Stimulated activated CD4-positive, alpha-beta T cell treated with anti-CD3 and anti-CD28 coated beads, TNF-alpha, amount 100 ng/mL, for 24 hours (primary cell): ENCODE data around the gene SETDB2.

Experiments
- DNase-seq, 3 experiments: peaks; one replicate each; pipeline ENCODE4 v3.0.0-alpha.2; 2020; ENCODE audit warnings: low read depth in 3 of 3

The SETDB2 gene

GRCh38 chr13:49464621-49465325, 20.7 kb downstream of the SETDB2 start:
- DNase-seq, result no peak

DNA sequence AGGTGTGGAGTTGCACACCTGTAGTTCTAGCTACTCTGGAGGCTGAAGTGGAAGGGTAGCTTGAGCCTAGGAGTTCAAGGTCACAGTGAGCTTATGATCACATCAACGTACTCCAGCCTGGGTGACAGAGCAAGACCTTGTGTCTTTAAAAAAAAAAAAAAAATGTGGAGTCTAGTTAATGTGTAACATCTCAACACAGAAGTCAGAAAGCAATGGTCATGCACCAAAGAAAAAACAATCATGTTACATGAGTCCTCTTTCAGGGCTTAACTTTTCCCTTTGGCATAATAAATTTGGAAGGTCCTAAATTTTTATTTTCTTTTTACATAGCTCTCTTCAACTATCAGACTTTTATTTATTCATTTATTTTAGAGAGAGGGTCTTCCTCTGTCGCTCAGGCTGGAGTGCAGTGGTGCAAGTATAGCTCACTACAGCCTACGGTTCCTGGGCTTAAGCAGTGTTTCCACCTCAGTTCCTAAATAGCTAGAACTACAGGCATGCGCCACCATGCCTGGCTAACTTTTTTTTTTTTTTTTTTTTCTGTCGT, 22.3 kb downstream of the SETDB2 start:
- no peak for DNase-seq

DNA sequence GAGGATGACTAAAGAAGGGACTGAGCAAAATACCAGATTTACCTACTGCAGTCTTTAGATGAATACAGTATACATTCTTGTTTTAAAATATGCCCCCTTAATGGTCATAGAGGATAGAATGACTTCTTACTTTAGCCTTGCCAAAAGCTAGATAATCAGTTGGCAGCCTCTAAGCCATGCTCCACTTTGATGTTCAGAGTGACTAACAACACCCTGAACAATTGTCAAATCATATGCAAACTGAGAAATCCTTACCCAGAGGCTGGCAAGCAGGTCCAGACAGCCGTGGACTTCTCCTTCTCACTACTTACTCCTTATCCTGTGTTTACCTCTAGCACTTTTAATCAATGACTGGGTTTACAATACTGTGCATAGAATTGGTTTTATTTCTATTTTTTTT, 28.1 kb downstream of the SETDB2 start:
- DNase-seq, result no peak

GRCh38 chr13:49476529-49476928, 32.5 kb downstream of the SETDB2 start:
- no peak for DNase-seq

- DNase-seq, result no peak
Measured at GRCh38 chr13:49481788-49482187, 37.7 kb downstream of the SETDB2 start.

DNA sequence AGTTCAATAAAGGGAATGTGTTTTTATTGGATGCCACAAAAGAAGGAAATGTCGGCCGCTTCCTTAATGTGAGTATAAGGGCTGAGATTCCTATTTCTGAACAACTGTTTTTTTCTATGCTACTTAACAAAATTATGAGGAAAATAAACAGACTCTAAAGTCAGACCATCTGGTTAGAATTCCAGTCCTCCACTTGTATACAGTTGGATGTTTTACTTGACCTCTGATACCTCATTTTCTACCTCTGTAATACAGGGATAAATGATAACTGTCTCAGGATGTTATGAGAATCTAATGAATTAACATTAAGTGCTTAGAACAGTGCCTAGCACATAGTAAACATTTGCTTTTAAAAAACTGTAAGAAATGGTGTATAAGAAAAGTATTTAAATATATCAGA, 44.5 kb downstream of the SETDB2 start:
- DNase-seq, result no peak

DNA sequence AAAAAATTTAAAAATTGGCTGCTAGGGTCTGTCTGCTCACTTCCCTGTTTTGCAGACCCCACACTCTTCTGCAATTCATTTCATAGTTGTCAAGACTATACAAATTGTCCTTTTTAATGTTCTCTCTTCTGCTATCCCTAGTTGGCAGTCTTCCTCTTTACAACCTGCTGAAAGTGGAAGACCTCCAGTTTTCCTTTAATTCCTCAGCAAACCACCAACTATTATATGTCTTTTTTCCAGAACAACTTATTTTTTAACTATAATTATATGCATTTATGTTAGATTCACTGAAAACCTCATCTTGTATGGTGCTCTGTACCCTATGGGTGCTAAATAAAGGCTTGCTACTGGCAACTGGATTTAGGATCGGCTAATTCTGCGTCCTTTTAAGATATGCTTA, 50.6 kb downstream of the SETDB2 start:
- no peak for DNase-seq

DNA sequence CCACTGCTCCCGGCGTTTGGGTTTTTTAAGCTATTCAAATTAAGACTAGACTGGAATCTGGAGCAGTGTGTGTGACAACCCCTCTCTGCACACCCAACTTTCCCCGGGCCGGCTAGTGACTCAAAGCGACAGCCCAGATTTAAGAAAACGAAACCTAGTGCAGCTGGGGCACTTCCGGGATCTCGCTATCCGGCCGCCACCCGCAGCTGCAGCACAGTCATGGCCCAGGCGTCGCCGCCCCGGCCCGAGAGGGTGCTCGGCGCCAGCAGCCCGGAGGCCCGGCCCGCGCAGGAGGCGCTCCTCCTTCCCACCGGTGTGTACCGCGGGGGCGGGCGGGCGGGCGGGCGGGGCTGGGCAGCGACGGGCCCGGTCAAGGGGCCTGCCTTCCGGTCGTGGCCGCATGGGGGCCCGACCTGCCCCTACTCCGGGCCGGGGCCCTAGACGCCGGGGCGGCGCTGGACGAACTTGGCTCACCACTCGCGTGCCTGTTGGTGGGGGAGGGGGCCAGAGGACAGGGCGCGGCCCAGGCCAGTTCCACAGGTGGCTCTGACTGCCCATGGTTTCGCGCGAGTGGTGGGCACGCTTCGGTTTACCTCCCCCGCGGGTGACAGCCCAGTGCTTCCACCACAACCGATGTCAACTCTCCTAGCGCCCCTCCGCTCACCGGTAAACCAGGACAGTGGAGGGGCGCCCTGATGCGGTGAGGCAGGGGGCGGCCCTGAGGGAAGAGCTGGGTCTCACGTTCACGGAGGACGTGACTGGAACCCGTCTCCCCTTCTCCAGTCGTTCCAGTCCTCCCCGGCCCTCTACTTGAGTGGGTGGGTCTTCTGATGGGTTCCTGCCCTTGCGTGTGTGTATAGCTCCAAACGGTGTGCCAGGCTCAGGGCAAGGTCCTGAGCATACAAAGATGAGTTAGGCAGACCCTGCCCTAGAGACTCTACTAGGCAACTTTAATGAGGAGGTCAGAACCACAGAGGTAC, 52.0 kb downstream of the SETDB2 start, which contains the start of gene PHF11:
TSS of gene PHF11 (plus strand) at position 171 of the 980 bp plus-strand sequence. CDS start at position 220, 49 bp downstream.
- DNase-seq, result peak; percentile 80 to 88 (median 82)

DNA sequence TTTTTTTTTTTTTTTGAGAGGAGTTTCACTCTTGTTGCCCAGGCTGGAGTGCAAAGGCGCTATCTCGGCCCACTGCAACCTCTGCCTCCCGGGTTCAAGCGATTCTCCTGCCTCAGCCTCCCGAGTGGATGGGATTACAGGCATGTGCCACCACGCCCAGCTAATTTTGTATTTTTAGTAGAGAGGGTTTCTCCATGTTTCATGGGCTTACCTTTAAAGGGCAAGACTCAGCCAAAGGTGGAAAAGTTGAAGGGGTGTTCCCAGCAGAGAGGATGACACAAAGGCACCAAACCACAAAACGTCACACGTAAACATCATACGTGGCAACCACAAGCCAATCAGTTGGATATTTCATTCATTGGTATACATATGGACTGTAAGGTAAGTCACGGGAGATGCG, 52.8 kb downstream of the SETDB2 start:
- DNase-seq, result peak; percentile 5 to 54 (median 47)

- no peak for DNase-seq
Measured at GRCh38 chr13:49497272-49497671, 53.2 kb downstream of the SETDB2 start.

- no peak for DNase-seq
Measured at GRCh38 chr13:49498206-49498605, 54.1 kb downstream of the SETDB2 start.

- DNase-seq, result no peak
Measured at GRCh38 chr13:49499889-49500660, 56.0 kb downstream of the SETDB2 start.

DNA sequence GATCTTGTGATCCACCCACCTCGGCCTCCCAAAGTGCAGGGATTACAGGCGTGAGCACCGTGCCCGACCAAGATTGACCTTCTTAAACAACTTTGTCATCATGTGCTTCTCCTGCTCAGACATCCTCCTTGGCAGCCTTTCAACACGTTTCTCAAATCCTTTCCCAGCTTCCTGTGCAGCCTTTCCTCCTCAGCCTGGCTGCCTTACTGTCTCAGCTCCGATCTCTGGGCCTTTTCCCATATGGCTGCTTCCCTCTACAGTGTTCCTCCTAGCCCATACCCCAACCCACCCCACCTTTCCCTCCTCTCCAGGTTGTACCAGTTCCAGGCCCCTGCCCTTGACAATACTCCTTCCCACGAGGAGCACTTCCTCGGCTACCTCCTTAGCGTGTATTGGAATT, 58.9 kb downstream of the SETDB2 start:
- no peak for DNase-seq

DNA sequence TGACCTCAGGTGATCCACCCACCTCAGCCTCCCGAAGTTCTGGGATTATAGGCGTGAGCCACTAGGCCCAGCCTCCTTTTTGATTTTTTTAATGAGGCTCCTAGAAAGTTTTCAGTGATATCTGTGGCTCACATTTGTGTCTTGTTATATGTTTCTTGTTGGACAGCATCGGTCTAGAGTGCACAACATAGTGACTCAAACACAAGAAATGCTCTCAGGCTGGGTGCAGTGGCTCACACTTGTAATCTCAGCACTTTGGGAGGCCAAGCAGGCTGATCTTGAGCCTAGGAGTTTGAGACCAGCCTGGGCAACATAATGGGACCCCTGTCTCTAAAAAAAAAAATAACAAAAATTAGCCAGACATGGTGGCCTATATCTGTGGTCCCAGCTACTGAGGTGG, 59.9 kb downstream of the SETDB2 start:
- DNase-seq, result no peak

GRCh38 chr13:49512578-49512977, 68.5 kb downstream of the SETDB2 start:
- no peak for DNase-seq

DNA sequence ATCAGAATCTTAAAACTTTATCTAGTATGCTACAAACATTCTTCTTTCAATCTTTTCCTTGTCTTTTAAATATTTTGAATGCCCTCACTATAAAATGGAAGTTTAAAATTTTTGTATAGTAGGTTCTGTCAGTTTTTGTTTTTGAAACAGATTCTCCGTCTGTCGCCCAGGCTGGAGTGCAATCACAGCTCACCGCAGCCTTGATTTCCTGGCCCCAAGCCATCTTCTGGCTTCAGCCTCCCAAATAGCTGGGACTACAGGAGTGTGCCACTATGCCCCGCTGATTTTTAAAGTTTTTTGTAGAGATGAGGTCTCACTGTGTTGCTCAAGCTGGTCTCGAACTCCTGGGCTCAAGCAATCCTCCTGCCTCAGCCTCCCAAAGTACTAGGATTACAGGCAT, 72.4 kb downstream of the SETDB2 start:
- DNase-seq, result no peak

DNA sequence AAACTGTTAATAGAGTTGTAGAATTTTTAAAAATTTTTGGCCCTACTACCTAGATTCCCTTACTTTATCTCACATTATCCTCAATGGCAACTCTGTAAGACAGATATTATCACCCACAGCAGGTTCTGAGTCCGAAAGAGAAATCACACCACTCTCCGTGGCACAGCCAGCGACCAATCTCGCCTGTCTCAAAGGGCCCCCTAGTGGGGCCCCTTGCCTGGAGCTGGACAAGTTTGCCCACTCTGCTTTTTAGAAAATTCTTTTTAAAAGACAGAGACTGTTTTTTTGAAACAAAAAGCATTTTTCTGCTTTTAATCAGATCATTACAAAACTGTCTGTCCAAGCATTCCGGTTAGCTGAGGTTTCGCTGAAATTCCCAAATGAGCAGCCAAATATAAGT, 73.4 kb downstream of the SETDB2 start:
- no peak for DNase-seq

- DNase-seq, result no peak
Measured at GRCh38 chr13:49521224-49521623, 77.2 kb downstream of the SETDB2 start.

DNA sequence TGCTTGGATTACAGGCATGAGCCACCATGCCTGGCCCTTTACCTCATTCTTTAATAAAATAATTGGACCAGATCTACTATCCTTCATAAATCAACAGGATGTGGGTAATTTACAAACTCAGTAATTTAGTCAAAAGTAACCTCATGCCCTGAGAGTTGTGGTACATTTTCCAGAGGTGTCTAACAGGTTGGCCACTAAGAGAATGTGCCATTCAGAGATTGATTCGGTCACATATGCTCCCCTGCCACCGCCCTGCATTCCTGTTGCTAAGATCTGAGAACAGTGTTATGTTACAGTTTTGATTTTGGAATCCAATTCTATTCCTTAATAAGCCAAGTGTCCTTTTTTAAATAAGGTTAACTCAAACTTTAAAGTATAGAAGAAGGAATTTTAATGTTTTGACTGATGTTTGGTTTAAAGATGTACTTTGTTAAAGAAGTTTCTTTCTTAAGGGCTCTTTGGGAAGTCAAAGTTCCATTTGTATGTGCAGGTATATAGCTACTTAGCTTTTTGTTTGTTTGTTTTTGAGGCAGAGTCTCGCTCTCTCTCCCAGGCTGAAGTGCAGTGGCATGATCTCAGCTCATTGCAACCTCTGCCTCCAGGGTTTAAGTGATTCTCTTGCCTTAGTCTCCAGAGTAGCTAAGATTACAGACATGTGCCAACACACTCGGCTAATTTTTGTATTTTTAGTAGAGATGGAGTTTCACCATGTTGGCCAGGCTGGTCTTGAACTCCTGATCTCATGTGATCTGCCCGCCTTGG, 80.8 kb downstream of the SETDB2 start:
- DNase-seq, result no peak

GRCh38 chr13:49527123-49527522, 83.0 kb downstream of the SETDB2 start:
- DNase-seq, result no peak

DNA sequence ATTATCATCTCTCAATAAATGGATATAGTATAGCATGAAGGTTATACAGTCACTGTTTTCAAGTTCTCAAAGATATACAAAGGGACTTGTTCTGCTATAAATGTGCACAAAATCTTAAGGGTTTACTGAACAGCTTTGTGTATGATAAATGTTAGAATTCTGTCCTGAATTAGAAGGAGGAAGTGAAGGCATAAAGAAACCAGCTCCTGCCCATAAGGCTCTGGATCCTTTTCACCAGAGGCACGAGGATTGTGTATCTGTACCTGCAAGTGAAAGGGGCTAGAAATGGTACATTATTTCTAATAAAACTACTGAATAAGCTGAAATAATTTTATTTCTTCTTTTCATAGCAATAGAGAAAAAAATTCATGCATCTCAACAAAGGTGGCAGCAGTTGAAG, 84.1 kb downstream of the SETDB2 start:
- no peak for DNase-seq
